Measurements from ENCODE around the gene PRKCA.

Gene PRKCA

DNA sequence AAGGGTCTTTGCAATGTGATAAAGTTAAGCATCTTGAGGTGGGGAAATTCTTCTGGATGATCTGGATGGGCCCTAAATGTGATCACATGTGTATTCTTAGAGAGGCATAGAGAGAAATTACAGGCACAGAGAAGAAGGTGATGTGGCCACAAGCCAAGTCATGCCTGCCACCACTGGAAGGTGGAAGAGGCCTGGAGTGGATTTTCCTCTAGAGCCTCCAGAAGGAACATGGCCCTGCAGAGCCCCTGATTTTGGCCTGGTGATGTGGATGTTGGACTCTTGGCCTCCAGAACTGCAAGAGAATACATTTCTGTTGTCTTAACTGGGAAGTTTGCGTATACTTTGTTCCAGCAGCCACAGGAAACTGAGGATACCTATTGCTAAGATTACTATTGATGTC is 375.6 kb downstream of the PRKCA start:
- H3K27ac ChIP-seq: no peak overlapping the region
- no peak for TF ChIP-seq ZFX (IDR thresholded peaks at IDR 0.05; ENCODE audit: borderline replicate concordance)
- TF ChIP-seq, protein P1, sequence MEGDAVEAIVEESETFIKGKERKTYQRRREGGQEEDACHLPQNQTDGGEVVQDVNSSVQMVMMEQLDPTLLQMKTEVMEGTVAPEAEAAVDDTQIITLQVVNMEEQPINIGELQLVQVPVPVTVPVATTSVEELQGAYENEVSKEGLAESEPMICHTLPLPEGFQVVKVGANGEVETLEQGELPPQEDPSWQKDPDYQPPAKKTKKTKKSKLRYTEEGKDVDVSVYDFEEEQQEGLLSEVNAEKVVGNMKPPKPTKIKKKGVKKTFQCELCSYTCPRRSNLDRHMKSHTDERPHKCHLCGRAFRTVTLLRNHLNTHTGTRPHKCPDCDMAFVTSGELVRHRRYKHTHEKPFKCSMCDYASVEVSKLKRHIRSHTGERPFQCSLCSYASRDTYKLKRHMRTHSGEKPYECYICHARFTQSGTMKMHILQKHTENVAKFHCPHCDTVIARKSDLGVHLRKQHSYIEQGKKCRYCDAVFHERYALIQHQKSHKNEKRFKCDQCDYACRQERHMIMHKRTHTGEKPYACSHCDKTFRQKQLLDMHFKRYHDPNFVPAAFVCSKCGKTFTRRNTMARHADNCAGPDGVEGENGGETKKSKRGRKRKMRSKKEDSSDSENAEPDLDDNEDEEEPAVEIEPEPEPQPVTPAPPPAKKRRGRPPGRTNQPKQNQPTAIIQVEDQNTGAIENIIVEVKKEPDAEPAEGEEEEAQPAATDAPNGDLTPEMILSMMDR (IDR thresholded peaks at IDR 0.05): no peak

DNA sequence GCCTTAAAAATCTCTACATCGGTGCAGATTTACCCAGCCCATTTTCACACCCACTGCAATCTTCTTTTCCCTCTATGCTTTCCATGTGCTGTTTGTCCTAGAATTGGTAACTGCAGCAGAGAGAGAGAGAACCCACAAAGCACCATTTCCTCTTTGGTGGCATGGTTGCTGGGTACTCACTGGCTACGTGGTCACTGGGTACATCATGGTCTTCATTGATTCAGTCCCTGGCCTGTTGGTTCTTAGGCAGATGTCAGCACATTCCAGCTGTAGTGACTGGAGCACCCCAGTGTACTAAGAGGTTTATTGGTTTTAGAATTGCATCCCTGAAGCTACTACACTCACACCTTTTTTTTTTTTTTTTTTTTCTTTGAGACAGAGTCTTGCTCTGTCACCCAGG is 376.4 kb downstream of the PRKCA start:
- TF ChIP-seq, protein P1 (IDR thresholded peaks at IDR 0.05): no peak
- no peak for TF ChIP-seq ZFX (IDR thresholded peaks at IDR 0.05; ENCODE audit: borderline replicate concordance)
- no peak overlapping the region for H3K27ac ChIP-seq

DNA sequence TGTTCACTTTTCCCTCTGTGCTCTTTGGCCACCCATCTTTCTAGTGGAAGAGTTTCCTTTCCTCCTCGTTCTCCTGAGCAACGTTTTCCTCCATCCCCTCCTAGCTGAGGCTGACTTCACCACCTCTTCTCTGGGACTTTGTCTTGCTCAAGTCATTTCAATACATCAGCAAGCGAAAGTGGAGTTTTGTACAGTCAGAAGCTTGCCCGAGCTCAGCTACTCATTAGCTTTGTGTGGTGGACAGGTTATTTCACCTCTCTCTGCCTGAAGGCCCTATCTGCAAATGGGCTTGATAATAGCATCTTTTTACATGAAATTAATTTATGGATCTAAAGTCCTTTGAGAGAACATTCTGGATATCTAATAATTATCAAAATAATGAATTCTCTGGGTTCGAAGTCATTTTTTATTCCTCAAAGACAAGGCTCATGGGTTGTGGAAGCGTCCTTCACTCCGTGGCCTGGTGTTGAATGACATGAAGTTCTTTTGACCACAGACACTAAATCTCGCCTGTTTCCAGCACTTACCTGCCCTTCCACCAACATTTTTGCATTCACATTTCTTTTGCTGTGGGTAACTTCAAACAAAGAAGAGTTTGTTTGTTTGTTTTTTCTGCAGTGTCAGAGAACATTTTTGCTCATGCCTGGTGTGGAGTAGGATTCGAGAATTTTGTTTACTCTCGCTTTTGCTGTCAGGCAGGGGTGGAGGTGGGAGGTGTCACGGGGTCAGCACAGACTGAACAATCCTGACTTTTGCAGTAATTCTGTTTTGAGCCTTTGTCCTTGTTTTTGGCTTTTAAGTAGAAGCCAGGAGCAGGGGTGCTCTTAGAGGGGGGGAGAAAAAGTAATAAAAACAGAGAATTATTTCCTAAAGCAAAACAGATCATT is 377.5 kb downstream of the PRKCA start:
- H3K27ac ChIP-seq: no peak overlapping the region
- TF ChIP-seq, protein P1 (IDR thresholded peaks at IDR 0.05): no peak
- TF ChIP-seq ZFX (IDR thresholded peaks at IDR 0.05; ENCODE audit: borderline replicate concordance): no peak

DNA sequence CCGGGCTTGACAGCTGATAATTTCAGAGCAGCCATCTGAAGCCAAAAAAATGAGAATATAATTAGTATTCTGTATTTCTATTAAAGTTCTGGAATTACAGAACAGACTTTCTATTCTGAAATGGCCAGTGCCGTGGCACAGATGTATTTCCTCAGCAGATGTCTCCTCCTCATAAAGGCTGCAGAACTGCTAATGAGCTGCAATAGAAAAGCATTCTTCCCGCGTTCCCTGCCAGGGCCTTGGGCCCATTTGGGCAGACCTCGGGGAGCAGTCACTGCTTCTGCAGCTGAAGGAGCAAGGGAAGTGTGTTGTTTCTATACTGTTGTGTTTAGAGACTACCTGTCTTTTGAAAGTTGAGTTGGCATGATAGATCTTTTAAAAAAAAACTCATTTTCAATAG is 379.9 kb downstream of the PRKCA start:
- H3K27ac ChIP-seq: no peak overlapping the region
- no peak for TF ChIP-seq ZFX (IDR thresholded peaks at IDR 0.05; ENCODE audit: borderline replicate concordance)
- TF ChIP-seq, protein P1 (IDR thresholded peaks at IDR 0.05): no peak

DNA sequence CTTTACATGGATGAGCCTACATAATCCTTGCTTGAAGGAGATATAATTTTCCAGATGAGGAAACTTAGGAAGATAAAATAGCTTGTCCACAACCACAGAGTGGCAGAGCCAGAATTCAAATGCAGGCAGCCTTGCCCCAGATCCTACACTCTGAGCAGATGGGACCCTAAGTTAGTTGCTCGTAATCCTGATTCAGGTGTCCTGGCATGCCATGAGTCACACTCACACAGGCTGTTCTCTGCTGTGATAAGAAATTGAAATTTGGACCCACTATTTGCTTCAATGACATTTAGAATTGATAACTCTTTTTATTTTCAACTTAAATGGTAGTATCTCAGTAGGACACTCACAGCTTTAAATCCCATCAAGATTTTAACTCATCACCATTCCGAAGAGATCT is 381.8 kb downstream of the PRKCA start:
- TF ChIP-seq ZFX (IDR thresholded peaks at IDR 0.05; ENCODE audit: borderline replicate concordance): no peak
- TF ChIP-seq, protein P1 (IDR thresholded peaks at IDR 0.05): no peak

DNA sequence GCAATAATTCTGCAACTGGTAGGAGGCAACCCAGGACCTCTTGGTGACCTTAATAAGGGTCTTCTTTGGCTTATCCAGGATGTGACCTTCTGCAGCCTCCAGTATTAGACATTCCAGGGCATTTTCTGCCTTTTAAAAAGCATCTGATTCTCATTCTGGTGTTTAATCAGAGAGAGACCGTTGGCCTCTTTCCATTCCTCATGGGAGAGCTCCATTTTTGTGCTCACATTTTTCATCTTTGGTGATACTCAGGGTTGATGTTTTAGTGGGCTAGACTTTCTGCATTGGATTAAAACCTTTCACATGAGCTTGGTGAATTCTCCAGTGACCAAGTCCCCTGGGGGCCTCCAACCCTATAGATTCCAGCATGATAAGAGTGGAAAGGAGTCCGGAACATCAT is 382.3 kb downstream of the PRKCA start:
- H3K27ac ChIP-seq: no peak overlapping the region
- TF ChIP-seq, protein P1 (IDR thresholded peaks at IDR 0.05): no peak
- no peak for TF ChIP-seq ZFX (IDR thresholded peaks at IDR 0.05; ENCODE audit: borderline replicate concordance)

More for the DNA sequence above, 381.8 kb downstream of the PRKCA start:
- no peak overlapping the region for H3K27ac ChIP-seq

DNA sequence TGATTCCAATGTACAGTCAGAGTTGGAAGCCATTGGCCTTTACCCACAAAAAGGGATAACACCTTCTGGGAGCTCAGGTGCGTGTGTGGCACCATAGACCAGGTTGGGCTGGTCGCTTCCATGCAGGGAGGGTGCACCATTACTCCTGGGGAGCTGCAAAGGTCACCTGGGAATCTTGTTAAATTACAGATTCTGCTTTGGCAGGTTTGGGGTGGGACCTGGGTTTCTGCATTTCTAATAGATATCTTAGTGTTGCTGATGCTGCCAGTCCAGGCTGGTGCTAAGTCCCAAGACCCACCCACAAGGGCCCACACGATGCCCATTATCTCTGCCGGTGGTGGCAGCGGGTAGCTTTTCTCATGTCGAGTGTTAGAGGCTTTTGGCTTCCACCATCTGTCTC is 384.2 kb downstream of the PRKCA start:
- no peak overlapping the region for H3K27ac ChIP-seq
- TF ChIP-seq, protein P1 (IDR thresholded peaks at IDR 0.05): no peak
- no peak for TF ChIP-seq ZFX (IDR thresholded peaks at IDR 0.05; ENCODE audit: borderline replicate concordance)
